T-helper 1 cell (primary cell): ENCODE measurements around the gene CHURC1.
A peak's percentile ranks its signal among the peaks of the same experiment; 100 is the strongest.

Source experiments
- DNase-seq, 5 donors: peaks; one replicate each; pipeline ENCODE4 v3.0.0-alpha.2; 2012 to 2020

Gene CHURC1

GRCh38 chr14:64958743-64959142, 44.5 kb downstream of the CHURC1 start:
- DNase-seq, result no peak

DNA sequence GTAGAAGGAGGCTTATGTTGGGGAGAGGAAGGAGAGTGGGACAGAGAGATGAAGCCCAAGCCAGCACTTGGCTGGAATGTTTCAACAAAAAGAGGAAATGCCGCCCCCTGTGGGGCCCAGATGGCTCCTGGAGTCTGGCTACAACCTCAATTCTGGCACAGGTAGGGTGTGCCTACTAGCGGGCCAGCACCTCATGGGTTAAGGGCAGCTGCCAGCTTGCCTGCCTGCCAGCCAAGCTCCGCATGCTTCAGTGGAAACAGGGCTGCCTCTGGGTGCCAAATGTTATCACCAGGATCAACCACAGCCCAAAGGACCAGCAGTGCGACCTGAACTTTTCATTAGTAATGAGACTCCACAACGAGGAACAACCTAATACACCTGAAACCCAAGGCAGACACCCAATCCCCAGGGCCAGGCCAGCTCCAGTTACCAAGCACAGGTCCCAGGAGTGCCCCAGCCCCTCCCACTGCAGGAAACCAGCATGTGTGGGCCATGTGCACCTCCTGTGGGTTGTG, 46.6 kb downstream of the CHURC1 start:
- no peak for DNase-seq

GRCh38 chr14:64963611-64964010, 49.4 kb downstream of the CHURC1 start:
- DNase-seq, result no peak

DNA sequence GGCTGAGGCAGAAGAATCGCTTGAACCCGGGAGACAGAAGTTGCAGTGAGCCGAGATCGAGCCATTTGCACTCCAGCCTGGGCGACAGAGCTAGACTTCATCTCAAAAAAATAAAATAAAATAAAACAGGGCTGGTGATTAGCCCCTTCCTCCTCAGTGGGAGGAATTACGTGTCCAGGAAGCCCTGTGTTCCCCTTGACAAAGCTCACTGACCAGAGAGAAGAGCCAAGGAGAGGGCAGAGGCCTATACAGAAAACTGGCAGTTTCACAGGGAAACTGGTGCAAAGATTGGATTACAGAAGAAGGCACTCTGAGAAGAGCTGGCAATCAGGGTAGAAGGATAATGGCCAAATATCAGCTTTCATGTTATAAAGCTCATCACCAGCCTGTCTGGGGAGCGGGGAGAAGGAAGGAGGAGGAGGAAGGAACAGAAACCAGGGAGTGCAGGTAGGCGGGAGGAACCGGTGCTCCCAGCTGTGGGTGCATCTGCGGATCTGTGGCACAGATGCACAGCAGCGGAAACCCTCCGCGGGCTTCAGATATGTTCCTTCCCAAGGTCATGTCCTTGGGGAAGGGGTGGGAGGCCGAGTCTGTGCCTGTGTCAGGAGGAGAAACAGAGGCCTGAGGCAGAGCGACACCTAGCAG, 51.2 kb downstream of the CHURC1 start:
- DNase-seq, result no peak

GRCh38 chr14:64966976-64967375, 52.7 kb downstream of the CHURC1 start:
- no peak for DNase-seq

GRCh38 chr14:64968167-64968566, 53.9 kb downstream of the CHURC1 start:
- DNase-seq, result no peak

DNA sequence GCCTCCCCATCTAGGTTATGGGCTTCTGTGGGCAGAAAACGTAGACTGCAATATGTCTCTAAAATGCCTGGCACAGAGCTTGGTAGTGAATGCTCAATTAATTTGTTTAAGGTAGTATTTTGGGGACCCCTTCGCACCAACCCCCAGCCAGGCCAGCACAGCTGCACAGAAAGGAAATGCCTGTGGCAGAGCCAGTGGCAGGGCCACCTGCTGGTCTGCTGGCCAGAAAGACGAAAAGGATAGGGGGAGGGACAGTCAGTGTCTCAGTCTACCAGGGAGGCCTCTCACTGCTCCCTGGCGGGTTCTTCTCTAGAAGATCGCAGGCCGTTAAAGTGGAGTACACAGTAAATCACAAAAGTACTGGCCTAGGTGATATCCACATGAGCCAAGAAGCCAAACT, 54.4 kb downstream of the CHURC1 start:
- DNase-seq, result no peak

DNA sequence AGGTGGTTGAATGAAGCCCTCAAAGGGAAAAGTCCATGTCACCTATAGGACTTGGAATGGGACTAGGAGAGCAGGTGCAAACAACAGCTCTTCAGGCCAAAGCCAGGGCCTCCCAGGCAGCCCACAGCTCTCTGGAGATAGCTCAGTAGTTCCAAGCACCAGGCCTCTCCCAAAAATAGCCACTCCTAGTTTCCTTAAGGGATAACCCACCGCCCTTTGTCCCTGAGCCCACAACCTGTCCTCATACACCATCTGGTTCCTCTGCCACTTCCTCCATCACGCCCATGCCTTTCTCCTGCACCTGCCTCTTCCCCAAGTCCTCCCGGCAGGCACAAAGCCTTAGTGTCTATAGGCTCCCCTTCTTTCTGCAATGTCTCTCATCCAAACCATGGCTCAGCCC, 55.8 kb downstream of the CHURC1 start:
- DNase-seq, result no peak

DNA sequence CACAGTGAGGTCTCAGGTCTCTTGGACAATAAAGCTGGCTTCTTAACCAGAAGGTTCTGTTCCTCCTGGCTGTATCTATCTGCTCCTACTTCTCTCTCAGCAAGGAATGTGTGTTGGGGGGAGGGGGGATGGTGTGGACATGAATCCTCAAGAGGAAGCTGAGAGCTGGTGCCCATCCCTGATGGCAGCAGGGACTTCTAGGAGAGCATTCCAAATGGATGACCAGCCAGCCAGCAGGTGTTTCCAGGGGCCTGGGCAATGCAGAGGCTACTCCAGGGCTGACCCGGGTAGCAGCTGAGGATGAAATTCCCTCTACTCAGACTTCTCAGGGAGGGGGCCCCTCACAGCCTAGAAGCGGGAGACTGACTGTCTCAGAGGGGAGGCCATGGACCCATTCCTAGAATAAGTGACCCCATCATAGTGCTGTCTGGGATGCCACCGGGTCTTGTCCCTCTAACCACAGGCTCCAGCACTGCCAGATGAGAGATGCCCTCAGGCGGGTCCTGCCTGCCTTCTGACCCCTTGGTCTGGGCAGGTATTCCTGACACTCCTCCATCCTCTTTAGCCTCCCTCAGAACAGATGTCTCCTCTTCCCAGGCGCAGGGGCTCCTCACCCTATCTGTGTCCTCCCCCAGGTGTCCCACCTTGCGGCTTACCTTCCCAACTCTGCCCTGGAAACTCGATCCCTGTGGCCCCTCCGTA, 56.7 kb downstream of the CHURC1 start:
- DNase-seq, result no peak

GRCh38 chr14:64971491-64971942, 57.3 kb downstream of the CHURC1 start:
- no peak for DNase-seq

- DNase-seq, result peak in 4 of 5 donors; percentile 21 to 47 (median 24)
Observed at GRCh38 chr14:64971943-64972791, 57.9 kb downstream of the CHURC1 start, which contains the start of gene RAB15. RAB15 (minus strand) TSS chr14:64972336; CDS start chr14:64972076, 260 bp downstream.

- no peak for DNase-seq
Observed at GRCh38 chr14:64973026-64973442, 58.8 kb downstream of the CHURC1 start.

- DNase-seq, result no peak
Observed at GRCh38 chr14:64973826-64974225, 59.6 kb downstream of the CHURC1 start.

- DNase-seq, result no peak
Observed at GRCh38 chr14:64974563-64974962, 60.3 kb downstream of the CHURC1 start.

DNA sequence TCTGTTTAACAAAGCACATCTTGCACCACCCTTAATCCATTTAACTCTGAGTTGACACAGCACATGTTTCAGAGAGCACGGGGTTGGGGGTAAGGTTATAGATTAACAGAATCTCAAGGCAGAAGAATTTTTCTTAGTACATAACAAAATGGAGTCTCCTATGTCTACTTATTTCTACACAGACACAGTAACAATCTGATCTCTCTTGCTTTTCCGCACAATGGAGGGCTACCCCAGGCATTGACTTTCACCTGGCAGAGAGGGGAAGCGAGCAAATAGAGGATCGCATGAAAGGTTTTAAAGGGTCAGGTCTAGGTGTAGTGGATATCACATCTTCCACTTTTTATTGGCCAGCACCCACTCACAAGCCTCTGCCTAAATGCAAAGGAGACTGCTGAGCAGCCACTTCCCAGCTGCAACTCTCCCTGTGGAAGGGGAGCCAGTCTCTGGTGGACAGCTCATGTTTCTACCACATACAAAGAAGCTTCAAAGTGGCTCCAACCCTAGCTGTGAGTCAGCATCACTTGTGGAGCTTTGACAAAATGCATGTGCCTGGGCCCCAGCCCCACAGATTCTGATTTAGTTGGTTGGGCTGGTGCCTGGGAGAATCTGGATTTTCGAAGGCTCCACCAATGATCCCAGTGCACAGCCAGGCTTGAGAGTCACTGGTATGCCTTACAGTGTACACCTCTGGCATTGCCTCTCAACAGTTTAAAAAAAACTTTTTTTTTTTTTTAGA, 65.2 kb downstream of the CHURC1 start:
- DNase-seq, result no peak

DNA sequence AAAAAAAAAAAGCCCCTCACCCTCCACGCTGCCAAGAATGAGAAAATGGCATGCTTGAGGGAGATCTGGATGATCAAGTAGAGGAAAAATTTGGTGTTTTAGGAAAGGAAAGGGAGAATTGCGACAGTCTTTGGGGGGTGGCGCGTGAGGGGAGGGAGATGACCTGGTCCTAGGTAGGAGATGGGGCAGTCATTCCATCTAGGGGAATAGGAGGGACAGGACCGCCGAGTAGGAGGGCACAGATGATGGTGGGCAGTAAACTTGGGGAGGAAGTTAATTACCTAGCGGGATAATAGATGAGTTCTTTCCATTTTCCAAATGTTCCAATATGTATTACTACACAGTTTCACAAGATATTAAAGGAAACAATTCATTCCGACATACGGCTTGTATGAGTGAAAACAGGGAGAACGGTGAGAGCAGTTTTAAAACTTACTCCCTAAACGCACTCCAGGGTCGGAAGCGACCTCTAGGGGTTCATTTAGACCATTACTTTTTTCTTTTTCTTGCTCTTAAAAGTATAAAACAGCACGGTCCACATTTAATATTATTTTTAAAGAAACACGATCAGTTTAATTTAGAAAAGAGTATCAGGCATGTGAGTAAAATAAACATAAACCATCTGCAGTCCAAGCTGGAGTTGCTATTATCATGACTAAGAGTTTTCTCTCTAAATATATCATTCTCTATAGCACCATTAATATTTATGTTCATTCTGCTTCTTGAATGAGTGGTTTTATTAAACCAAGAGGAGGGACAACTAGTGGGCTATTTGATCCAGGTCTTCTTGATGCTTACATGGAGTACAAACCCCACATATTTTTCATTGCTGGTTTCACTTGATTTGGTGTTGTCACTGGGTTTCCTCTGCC, 69.4 kb downstream of the CHURC1 start:
- DNase-seq, result peak in 2 of 5 donors; percentile 23 to 53
